Liver (tissue), 9 donors: Measurements from ENCODE around the gene MAVS. TPM values are rescaled to one million over a fixed set of nuclear protein-coding genes. Genes with fewer than 3 reads are reported as not detected.

Experiments
- DNase-seq: peaks from one replicate; pipeline ENCODE4 v3.0.0-alpha.2; 2017; ENCODE audit warnings: low spot score
- H3K27ac ChIP-seq, 2 donors: one replicate each; pipeline ENCODE4 v1.7.0; 2013; ENCODE audit warnings: inconsistent platforms in 2 of 2, low read length in 2 of 2, control low read depth in 1 of 2, low read depth in 1 of 2, mild to moderate bottlenecking in 1 of 2
- H3K27me3 ChIP-seq, 4 donors: one replicate each; pipeline versions ENCODE4 v1.6.1 to v1.7.0; 2013; ENCODE audit warnings: low read length in 3 of 4, inconsistent platforms in 1 of 4, mild to moderate bottlenecking in 1 of 4, moderate library complexity in 1 of 4; ENCODE audit not compliant: control insufficient read depth in 4 of 4, insufficient read depth in 4 of 4
- H3K36me3 ChIP-seq, 4 donors: one replicate each; pipeline versions ENCODE4 v1.6.1 to v1.7.0; 2013; ENCODE audit warnings: low read length in 3 of 4, mild to moderate bottlenecking in 3 of 4, low read depth in 1 of 4, moderate library complexity in 1 of 4; ENCODE audit not compliant: control insufficient read depth in 4 of 4, insufficient read depth in 3 of 4
- H3K4me1 ChIP-seq, 4 donors: one replicate each; pipeline versions ENCODE4 v1.6.1 to v1.7.0; 2013; ENCODE audit warnings: low read length in 3 of 4, mild to moderate bottlenecking in 3 of 4, moderate library complexity in 1 of 4; ENCODE audit not compliant: control insufficient read depth in 4 of 4, insufficient read depth in 4 of 4
- H3K4me3 ChIP-seq, 3 donors: one replicate each; pipeline versions ENCODE4 v1.6.1 to v1.7.0; 2013; ENCODE audit warnings: low read length in 3 of 3, control low read depth in 1 of 3, low read depth in 1 of 3, mild to moderate bottlenecking in 1 of 3
- H3K9ac ChIP-seq, 2 donors: one replicate each; pipeline ENCODE4 v1.7.0; 2013; ENCODE audit warnings: low read length in 2 of 2, mild to moderate bottlenecking in 2 of 2, moderate library complexity in 2 of 2, control low read depth in 1 of 2, low read depth in 1 of 2
- H3K9me3 ChIP-seq, 4 donors: one replicate each; pipeline versions ENCODE4 v1.6.1 to v1.7.0; 2013; ENCODE audit warnings: low read length in 3 of 4; ENCODE audit not compliant: control insufficient read depth in 4 of 4
- ATF3 ChIP-seq: IDR thresholded peaks from 2 replicates; pipeline ENCODE4 v1.6.1; 2016; ENCODE audit warnings: antibody characterized with exemption
- EGR1 ChIP-seq, 2 donors: IDR thresholded peaks; 2 replicates each; pipeline ENCODE4 v1.6.1; 2016 to 2018; ENCODE audit warnings: antibody characterized with exemption in 2 of 2, low read depth in 2 of 2
- FOXA1 ChIP-seq: IDR thresholded peaks from 2 replicates; pipeline ENCODE4 v1.6.1; 2016; ENCODE audit warnings: antibody characterized with exemption
- FOXA2 ChIP-seq: IDR thresholded peaks from 2 replicates; pipeline ENCODE4 v1.6.1; 2016; ENCODE audit warnings: antibody characterized with exemption
- GABPA ChIP-seq, 2 donors: IDR thresholded peaks in 1 of 2; conservative IDR thresholded peaks in 1 of 2; 2 replicates each; pipeline ENCODE4 v1.6.1; 2016; ENCODE audit warnings: antibody characterized with exemption in 2 of 2, mild to moderate bottlenecking in 1 of 2, moderate library complexity in 1 of 2
- HNF4A ChIP-seq, 2 donors: conservative IDR thresholded peaks; 2 replicates each; pipeline ENCODE4 v1.6.1; 2016; ENCODE audit warnings: antibody characterized with exemption in 2 of 2, mild to moderate bottlenecking in 2 of 2
- HNF4G ChIP-seq: IDR thresholded peaks from 2 replicates; pipeline ENCODE4 v1.6.1; 2016; ENCODE audit warnings: antibody characterized with exemption
- JUND ChIP-seq, 2 donors: IDR thresholded peaks; 2 replicates each; pipeline ENCODE4 v1.6.1; 2016; ENCODE audit warnings: antibody characterized with exemption in 2 of 2
- MAX ChIP-seq: IDR thresholded peaks from 2 replicates; pipeline ENCODE4 v1.6.1; 2016; ENCODE audit warnings: antibody characterized with exemption
- NR2F2 ChIP-seq: IDR thresholded peaks from 2 replicates; pipeline ENCODE4 v1.6.1; 2016; ENCODE audit warnings: antibody characterized with exemption
- RAD21 ChIP-seq, 2 donors: IDR thresholded peaks; 2 replicates each; pipeline ENCODE4 v1.6.1; 2016; ENCODE audit warnings: antibody characterized with exemption in 2 of 2, mild to moderate bottlenecking in 2 of 2
- REST ChIP-seq: IDR thresholded peaks from 2 replicates; pipeline ENCODE4 v1.6.1; 2016; ENCODE audit warnings: antibody characterized with exemption, mild to moderate bottlenecking
- RXRA ChIP-seq, 2 donors: IDR thresholded peaks; 2 replicates each; pipeline ENCODE4 v1.6.1; 2017 to 2018; ENCODE audit warnings: antibody characterized with exemption in 2 of 2, mild to moderate bottlenecking in 1 of 2
- SP1 ChIP-seq: IDR thresholded peaks from 2 replicates; pipeline ENCODE4 v1.6.1; 2018; ENCODE audit warnings: antibody characterized with exemption, mild to moderate bottlenecking
- TAF1 ChIP-seq: conservative IDR thresholded peaks from 2 replicates; pipeline ENCODE4 v1.6.1; 2016; ENCODE audit warnings: antibody characterized with exemption, mild to moderate bottlenecking
- YY1 ChIP-seq: IDR thresholded peaks from 2 replicates; pipeline ENCODE4 v1.6.1; 2016; ENCODE audit warnings: antibody characterized with exemption, mild to moderate bottlenecking
- ZBTB33 ChIP-seq: IDR thresholded peaks from 2 replicates; pipeline ENCODE4 v1.6.1; 2016; ENCODE audit warnings: antibody characterized with exemption
- WGBS: extraction: QIAGEN DNeasy Blood & Tissue Kit; methylation state at CpG from one replicate; pipeline ENCODE4 v1.1.7; 2013; 5-methylcytosine and 5-hydroxymethylcytosine counted together
- polyA plus RNA-seq, 2 donors: library from polyadenylated mRNA; stranded (reverse) in 1 of 2; unstranded in 1 of 2; fragments of 200-250 nt in 1 of 2; fragments of >200 nt in 1 of 2; fragmentation: Nextera tagmentation in 1 of 2; extraction: Ambion mirVana in 1 of 2; gene quantifications; one replicate each; pipeline versions ENCODE4 v1.2.1 to v1.2.3, GENCODE V29; 2013 to 2015
- total RNA-seq, 2 donors: library from RNA; depleted of rRNA; stranded (reverse); fragments of >200 nt; gene quantifications; one replicate each; pipeline ENCODE4 v1.2.3, GENCODE V29; 2014
- TF ChIP-seq, protein P1 (sequence below): fragments of 150-350 bp; IDR thresholded peaks from 2 replicates; pipeline ENCODE4 v1.5.1; 2017; ENCODE audit warnings: improper control_type of control experiment, low read depth, low read length; ENCODE audit not compliant: missing input control
- donor health status: healthy.
- donor health status: healthy.
- donor health status: healthy.
- donor health status: healthy.
- donor health status: healthy.

The MAVS gene
- total and polyA plus RNA-seq, 4 donors: 4.7 to 20.9 (median 11.9) TPM

DNA sequence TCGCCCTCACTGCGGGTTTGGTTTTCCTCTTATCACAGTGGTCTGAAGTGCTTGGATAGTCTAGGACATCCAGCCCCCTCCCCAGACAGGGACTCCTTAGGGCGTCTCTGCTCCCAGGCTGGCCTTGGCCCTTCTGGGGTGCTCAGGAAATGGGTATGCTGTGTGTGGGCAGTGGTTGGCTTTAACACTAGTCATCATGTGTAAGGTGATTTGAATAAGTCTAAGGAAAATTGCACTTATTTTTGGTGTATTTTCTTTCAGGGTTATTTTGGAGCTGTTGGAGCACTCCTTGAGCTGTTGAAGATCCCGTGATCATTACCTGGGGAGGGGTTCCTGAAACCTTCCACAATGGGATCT, 76.3 kb downstream of the MAVS start:
- no peaks in the 10 kb centered on the region for H3K9me3 ChIP-seq
- H3K27ac ChIP-seq: no peak overlapping the region
- no peaks in the 10 kb centered on the region for H3K27me3 ChIP-seq
- H3K36me3 ChIP-seq: peaks cover 2 to 34% (median 20%) of the 10 kb centered on the region in 4 donors
- WGBS: 96% methylated on average over 4 of the region's 4 CpGs
- no peak overlapping the region for H3K9ac ChIP-seq
- no peak for TF ChIP-seq MAX
- TF ChIP-seq RAD21 (IDR thresholded peaks at IDR 0.05): no peak
- no peak for TF ChIP-seq HNF4G
- no peak for TF ChIP-seq SP1
- no peak for TF ChIP-seq ATF3
- TF ChIP-seq, protein P1, sequence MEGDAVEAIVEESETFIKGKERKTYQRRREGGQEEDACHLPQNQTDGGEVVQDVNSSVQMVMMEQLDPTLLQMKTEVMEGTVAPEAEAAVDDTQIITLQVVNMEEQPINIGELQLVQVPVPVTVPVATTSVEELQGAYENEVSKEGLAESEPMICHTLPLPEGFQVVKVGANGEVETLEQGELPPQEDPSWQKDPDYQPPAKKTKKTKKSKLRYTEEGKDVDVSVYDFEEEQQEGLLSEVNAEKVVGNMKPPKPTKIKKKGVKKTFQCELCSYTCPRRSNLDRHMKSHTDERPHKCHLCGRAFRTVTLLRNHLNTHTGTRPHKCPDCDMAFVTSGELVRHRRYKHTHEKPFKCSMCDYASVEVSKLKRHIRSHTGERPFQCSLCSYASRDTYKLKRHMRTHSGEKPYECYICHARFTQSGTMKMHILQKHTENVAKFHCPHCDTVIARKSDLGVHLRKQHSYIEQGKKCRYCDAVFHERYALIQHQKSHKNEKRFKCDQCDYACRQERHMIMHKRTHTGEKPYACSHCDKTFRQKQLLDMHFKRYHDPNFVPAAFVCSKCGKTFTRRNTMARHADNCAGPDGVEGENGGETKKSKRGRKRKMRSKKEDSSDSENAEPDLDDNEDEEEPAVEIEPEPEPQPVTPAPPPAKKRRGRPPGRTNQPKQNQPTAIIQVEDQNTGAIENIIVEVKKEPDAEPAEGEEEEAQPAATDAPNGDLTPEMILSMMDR: no peak
- TF ChIP-seq RXRA (IDR thresholded peaks at IDR 0.05): no peak
- no peak for TF ChIP-seq YY1
- TF ChIP-seq JUND (IDR thresholded peaks at IDR 0.05): no peak
- TF ChIP-seq REST: no peak
- no peak for TF ChIP-seq GABPA (IDR thresholded peaks at IDR 0.05 in 1 of 2, conservative IDR thresholded peaks at IDR 0.05 in 1 of 2)
- TF ChIP-seq TAF1: no peak
- no peak for TF ChIP-seq HNF4A (conservative IDR thresholded peaks at IDR 0.05)
- no peak for TF ChIP-seq NR2F2
- no peak for TF ChIP-seq ZBTB33
- TF ChIP-seq FOXA1: no peak
- TF ChIP-seq FOXA2: no peak
- no peak for TF ChIP-seq EGR1 (IDR thresholded peaks at IDR 0.05; ENCODE audit: low read depth in 2 of 2)
- no peak overlapping the region for H3K4me3 ChIP-seq
- DNase-seq: no peak
- no peaks in the 10 kb centered on the region for H3K4me1 ChIP-seq
